SK-N-SH treated with all-trans-retinoic acid at 6 μM for 48 hours (cell line): ENCODE measurements around the gene ITGBL1.

Source experiments
- ARNTL ChIP-seq: fragments of 450-650 bp; formaldehyde crosslinking; IDR thresholded peaks from 2 replicates; pipeline ENCODE4 v1.5.0; 2020; ENCODE audit warnings: low read depth, mild to moderate bottlenecking, moderate library complexity, borderline replicate concordance
- CREB5 ChIP-seq: fragments of 250-450 bp; sonication (Bioruptor Pico); IDR thresholded peaks from 2 replicates; pipeline ENCODE4 v1.5.1; 2020; ENCODE audit warnings: low read depth, mild to moderate bottlenecking, moderate library complexity
- CSDC2 ChIP-seq: fragments of 250-450 bp; sonication (Bioruptor Pico); IDR thresholded peaks from 2 replicates; pipeline ENCODE4 v1.5.0; 2020; ENCODE audit warnings: mild to moderate bottlenecking, moderate library complexity
- CSRNP3 ChIP-seq: fragments of 250-450 bp; sonication (Bioruptor Pico); IDR thresholded peaks from 2 replicates; pipeline ENCODE4 v1.5.1; 2021; ENCODE audit warnings: mild to moderate bottlenecking, moderate library complexity
- ISL1 ChIP-seq: fragments of 250-450 bp; sonication (Bioruptor Pico); IDR thresholded peaks from 2 replicates; pipeline ENCODE4 v2.1.2; 2022; ENCODE audit warnings: mild to moderate bottlenecking, moderate library complexity
- OSR1 ChIP-seq: fragments of 250-450 bp; sonication (Bioruptor Pico); IDR thresholded peaks from 2 replicates; pipeline ENCODE4 v1.8.0; 2022; ENCODE audit warnings: moderate library complexity, mild to moderate bottlenecking, inconsistent platforms
- PATZ1 ChIP-seq: fragments of 250-450 bp; sonication (Bioruptor Pico); IDR thresholded peaks from 2 replicates; pipeline ENCODE4 v1.8.0; 2020; ENCODE audit warnings: mild to moderate bottlenecking, moderate library complexity, borderline replicate concordance
- PPARA ChIP-seq: fragments of 250-450 bp; sonication (Bioruptor Pico); IDR thresholded peaks from 2 replicates; pipeline ENCODE4 v1.5.0; 2020; ENCODE audit warnings: mild to moderate bottlenecking, borderline replicate concordance
- RARB ChIP-seq: fragments of 250-450 bp; sonication (Bioruptor Pico); IDR thresholded peaks from 2 replicates; pipeline ENCODE4 v1.8.0; 2021; ENCODE audit warnings: mild to moderate bottlenecking, moderate library complexity
- TCF4 ChIP-seq: fragments of 250-450 bp; sonication (Bioruptor Pico); IDR thresholded peaks from 2 replicates; pipeline ENCODE4 v1.8.0; 2021; ENCODE audit warnings: mild to moderate bottlenecking, moderate library complexity, borderline replicate concordance
- ZFP30 ChIP-seq: fragments of 450-650 bp; formaldehyde crosslinking; IDR thresholded peaks from 2 replicates; pipeline ENCODE4 v1.5.0; 2022; ENCODE audit warnings: mild to moderate bottlenecking, moderate library complexity
- ZNF8 ChIP-seq: fragments of 450-650 bp; formaldehyde crosslinking; IDR thresholded peaks from 2 replicates; pipeline ENCODE4 v1.5.0; 2020; ENCODE audit warnings: mild to moderate bottlenecking, moderate library complexity

GRCh38 chr13:101488734-101489133 is 36.3 kb downstream of the ITGBL1 start:
- TF ChIP-seq PATZ1 (CRISPR knock-in tag) (no peak), ZFP30 (CRISPR knock-in tag) (no peak), TCF4 (CRISPR knock-in tag) (no peak), ISL1 (CRISPR knock-in tag) (no peak), ARNTL (CRISPR knock-in tag) (no peak), CREB5 (CRISPR knock-in tag) (no peak), CSDC2 (CRISPR knock-in tag) (no peak), CSRNP3 (CRISPR knock-in tag) (no peak), RARB (no peak), PPARA (CRISPR knock-in tag) (no peak), ZNF8 (CRISPR knock-in tag) (no peak), OSR1 (CRISPR knock-in tag) (no peak)
